ENCODE results near the gene PSMC2. TPM values are rescaled to one million over a fixed set of nuclear protein-coding genes. Genes with fewer than 3 reads are reported as not detected.
A peak's percentile ranks its signal among the peaks of the same experiment; 100 is the strongest.

The PSMC2 gene
- total RNA-seq, 4 donors from 2014 or later: 65.9 to 128 (median 105) TPM

DNA sequence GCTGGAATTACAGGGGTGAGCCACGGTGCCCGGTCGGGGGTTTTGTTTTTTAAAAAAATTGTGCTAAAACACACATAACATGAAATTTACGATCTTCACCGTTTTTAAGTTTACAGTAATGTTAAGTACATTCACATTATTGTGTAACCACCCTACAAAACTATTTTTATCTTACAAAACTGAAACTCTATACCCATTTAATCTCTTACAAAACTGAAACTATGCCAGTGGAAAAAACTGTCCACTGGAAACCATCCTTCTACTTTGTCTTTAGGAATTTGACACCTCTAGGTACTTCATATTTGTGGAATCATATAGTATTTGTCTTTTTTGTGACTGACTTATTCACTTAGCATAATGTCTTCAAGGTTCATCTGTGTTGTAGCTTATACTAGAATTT is 1.0 kb upstream of the PSMC2 start:
- intact Hi-C loops (cut with DNase I): no loop called here
- WGBS, 2 donors: 89 to 90% methylated on average over 5 of the region's 5 CpGs
- no peaks in the 10 kb centered on the region for H3K27me3 ChIP-seq
- no peak overlapping the region for H3K4me3 ChIP-seq
- TF ChIP-seq, protein P1, sequence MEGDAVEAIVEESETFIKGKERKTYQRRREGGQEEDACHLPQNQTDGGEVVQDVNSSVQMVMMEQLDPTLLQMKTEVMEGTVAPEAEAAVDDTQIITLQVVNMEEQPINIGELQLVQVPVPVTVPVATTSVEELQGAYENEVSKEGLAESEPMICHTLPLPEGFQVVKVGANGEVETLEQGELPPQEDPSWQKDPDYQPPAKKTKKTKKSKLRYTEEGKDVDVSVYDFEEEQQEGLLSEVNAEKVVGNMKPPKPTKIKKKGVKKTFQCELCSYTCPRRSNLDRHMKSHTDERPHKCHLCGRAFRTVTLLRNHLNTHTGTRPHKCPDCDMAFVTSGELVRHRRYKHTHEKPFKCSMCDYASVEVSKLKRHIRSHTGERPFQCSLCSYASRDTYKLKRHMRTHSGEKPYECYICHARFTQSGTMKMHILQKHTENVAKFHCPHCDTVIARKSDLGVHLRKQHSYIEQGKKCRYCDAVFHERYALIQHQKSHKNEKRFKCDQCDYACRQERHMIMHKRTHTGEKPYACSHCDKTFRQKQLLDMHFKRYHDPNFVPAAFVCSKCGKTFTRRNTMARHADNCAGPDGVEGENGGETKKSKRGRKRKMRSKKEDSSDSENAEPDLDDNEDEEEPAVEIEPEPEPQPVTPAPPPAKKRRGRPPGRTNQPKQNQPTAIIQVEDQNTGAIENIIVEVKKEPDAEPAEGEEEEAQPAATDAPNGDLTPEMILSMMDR (IDR thresholded peaks at IDR 0.05): no peak
- TF ChIP-seq POLR2A (IDR thresholded peaks at IDR 0.05): no peak
- no peak overlapping the region for H3K27ac ChIP-seq
- no peaks in the 10 kb centered on the region for H3K9me3 ChIP-seq
- H3K4me1 ChIP-seq: peaks cover 16 to 76% (median 38%) of the 10 kb centered on the region in 3 donors
- DNase-seq: no peak
- H3K36me3 ChIP-seq: peaks cover 0 to 6% (median 0%) of the 10 kb centered on the region in 3 donors

DNA sequence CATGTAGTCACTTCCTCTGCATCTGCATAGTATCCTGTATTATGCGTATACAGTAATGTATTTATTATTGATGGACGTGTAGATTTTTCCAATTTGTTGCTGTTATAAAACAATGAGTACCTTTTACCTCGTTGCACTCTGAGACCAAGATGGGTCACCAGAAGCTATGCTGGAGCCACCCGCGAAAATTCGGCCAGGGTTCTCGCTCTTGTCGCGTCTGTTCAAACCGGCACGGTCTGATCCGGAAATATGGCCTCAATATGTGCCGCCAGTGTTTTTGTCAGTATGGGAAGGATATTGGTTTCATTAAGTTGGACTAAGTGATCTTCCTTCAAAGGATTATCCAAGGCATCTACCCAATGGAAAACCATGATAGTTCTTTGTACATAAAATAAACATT is 1.0 kb downstream of the PSMC2 start:
- intact Hi-C loops (cut with DNase I): no loop called here

DNA sequence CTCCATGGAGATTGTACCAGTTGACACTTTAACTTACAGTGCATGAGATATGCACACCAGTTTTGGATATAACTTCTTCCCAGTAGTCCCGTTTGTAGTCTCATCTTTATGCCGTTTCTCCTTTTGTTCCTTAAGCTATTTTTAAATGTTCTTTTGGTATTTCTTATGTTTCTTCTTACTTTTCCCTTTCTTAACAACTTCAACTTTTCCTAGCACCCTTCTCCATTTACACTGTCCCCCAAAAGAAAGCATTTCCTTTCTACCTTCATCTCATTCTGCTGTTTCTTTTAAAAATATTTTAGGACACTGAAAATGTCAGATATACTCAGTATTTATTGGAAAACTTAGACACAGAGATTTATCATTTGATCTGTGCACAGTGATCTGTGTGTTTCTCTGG is 1.5 kb downstream of the PSMC2 start:
- H3K4me3 ChIP-seq: peak overlapping the region in 3 of 4 donors; percentile 78 to 97 (median 95)

More for the DNA sequence above, 1.0 kb downstream of the PSMC2 start:
- 18 to 35% methylated on average over 13 of the region's 13 CpGs for WGBS, 2 donors
- Histone ChIP-seq H3K4me1 (peaks cover 13 to 67% (median 29%) of the 10 kb centered on the region in 3 donors), H3K27me3 (no peaks in the 10 kb centered on the region), H3K9me3 (no peaks in the 10 kb centered on the region), H3K36me3 (peaks cover 0 to 12% (median 0%) of the 10 kb centered on the region in 3 donors), H3K27ac (peak overlapping the region in 3 of 4 donors; percentile 86 to 93 (median 91)), H3K4me3 (peak overlapping the region; percentile 58 to 97 (median 86))
- TF ChIP-seq, protein P1 (IDR thresholded peaks at IDR 0.05): no peak
- no peak for TF ChIP-seq POLR2A (IDR thresholded peaks at IDR 0.05)
- no peak for DNase-seq

DNA sequence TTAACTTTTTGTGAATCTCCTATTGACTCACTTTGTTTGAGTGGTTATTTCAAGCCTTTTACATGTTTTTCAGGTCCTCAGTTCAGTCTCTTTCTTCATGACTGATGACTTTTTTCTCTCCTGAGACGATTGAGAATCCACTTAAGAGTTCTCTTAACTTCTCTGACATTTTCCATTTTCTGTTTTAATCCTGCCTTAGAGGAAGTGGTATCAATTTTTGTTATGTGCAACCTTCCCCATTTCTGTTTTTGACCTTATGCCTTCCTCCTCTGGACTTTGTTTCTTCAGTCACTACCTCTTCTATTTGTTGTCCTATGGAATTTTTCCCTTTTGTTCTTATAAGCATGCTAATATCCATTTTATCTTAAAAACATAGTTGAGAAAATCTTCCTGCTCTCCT is 2.4 kb downstream of the PSMC2 start:
- Histone ChIP-seq H3K27ac (no peak overlapping the region), H3K4me3 (no peak overlapping the region), H3K27me3 (no peaks in the 10 kb centered on the region)

More for the DNA sequence above, 1.5 kb downstream of the PSMC2 start:
- Histone ChIP-seq H3K4me1 (peaks cover 10 to 61% (median 26%) of the 10 kb centered on the region in 3 donors), H3K27me3 (no peaks in the 10 kb centered on the region), H3K36me3 (peaks cover 0 to 17% (median 0%) of the 10 kb centered on the region in 3 donors), H3K27ac (no peak overlapping the region), H3K9me3 (no peaks in the 10 kb centered on the region)
- TF ChIP-seq POLR2A (IDR thresholded peaks at IDR 0.05): no peak
- TF ChIP-seq, protein P1 (IDR thresholded peaks at IDR 0.05): no peak
- WGBS, 2 donors: 31 to 34% methylated on average over 2 of the region's 2 CpGs
- no peak for DNase-seq
- intact Hi-C loops (cut with DNase I): no loop called here

DNA sequence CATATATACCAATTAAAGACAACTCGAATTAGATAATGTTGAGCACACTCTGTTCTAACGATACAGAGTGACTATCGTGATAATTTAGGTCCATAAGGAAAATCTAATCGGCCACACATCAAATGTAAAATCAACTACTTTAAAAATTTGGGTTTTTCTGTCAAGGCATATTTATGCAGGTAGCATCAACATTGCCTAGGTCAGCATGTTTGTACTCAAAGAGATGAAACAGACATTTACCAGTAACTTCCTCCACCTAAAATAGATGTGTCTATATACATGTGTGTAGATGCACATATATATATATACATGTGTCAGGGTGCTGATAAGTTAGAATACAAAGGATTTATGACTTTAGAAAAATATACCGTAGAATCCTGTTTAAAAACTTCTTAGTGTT is 22.0 kb downstream of the PSMC2 start:
- 90 to 94% methylated on average over 5 of the region's 5 CpGs for WGBS, 2 donors
- intact Hi-C loops (cut with DNase I): no loop called here

More for the DNA sequence above, 2.4 kb downstream of the PSMC2 start:
- no peaks in the 10 kb centered on the region for H3K9me3 ChIP-seq
- 41 to 42% methylated on average over 1 of the region's 1 CpG for WGBS, 2 donors
- H3K4me1 ChIP-seq: peaks cover 10 to 60% (median 26%) of the 10 kb centered on the region in 3 donors
- TF ChIP-seq, protein P1 (IDR thresholded peaks at IDR 0.05): no peak
- no peak for TF ChIP-seq POLR2A (IDR thresholded peaks at IDR 0.05)
- intact Hi-C loops (cut with DNase I): no loop called here
- no peak for DNase-seq
- peaks cover 0 to 26% (median 0%) of the 10 kb centered on the region in 3 donors for H3K36me3 ChIP-seq

More for the DNA sequence above, 22.0 kb downstream of the PSMC2 start:
- H3K27me3 ChIP-seq: no peaks in the 10 kb centered on the region
- no peaks in the 10 kb centered on the region for H3K9me3 ChIP-seq
- H3K4me1 ChIP-seq: no peaks in the 10 kb centered on the region
- DNase-seq: no peak
- H3K36me3 ChIP-seq: peaks cover 16 to 60% (median 24%) of the 10 kb centered on the region in 3 donors
- no peak for TF ChIP-seq POLR2A (IDR thresholded peaks at IDR 0.05)
- TF ChIP-seq, protein P1 (IDR thresholded peaks at IDR 0.05): no peak
- no peak overlapping the region for H3K4me3 ChIP-seq
- no peak overlapping the region for H3K27ac ChIP-seq
